Kidney epithelial cell (primary cell): Measurements from ENCODE around the gene DCTN2. TPM values are rescaled to one million over a fixed set of nuclear protein-coding genes. Genes with fewer than 3 reads are reported as not detected.

Source experiments
- DNase-seq: peaks from one replicate; pipeline ENCODE4 v3.0.0-alpha.2; 2010; ENCODE audit warnings: low read depth
- H3K27me3 ChIP-seq: 2 replicates; pipeline ENCODE4 v1.6.0; 2011; ENCODE audit warnings: low read length; ENCODE audit not compliant: control insufficient read depth, insufficient read depth
- H3K36me3 ChIP-seq: 2 replicates; pipeline ENCODE4 v1.5.1; 2011; ENCODE audit warnings: low read length; ENCODE audit not compliant: control insufficient read depth, insufficient read depth
- H3K4me3 ChIP-seq: 2 replicates; pipeline ENCODE4 v1.5.1; 2011; ENCODE audit warnings: low read depth, mild to moderate bottlenecking, control low read depth, low read length
- total RNA-seq: library from RNA; depleted of rRNA; stranded (reverse); fragments of >200 nt; gene quantifications from 2 replicates; pipeline ENCODE4 v1.2.3, GENCODE V29; 2015
- TF ChIP-seq, protein P1 (sequence below): IDR thresholded peaks from 2 replicates; pipeline ENCODE4 v1.5.1; 2011; ENCODE audit warnings: mild to moderate bottlenecking, moderate library complexity, low read length, control low read depth, inconsistent platforms; ENCODE audit not compliant: insufficient read depth, poor library complexity, severe bottlenecking

Gene DCTN2
- total RNA-seq, 1 donor from 2014 or later = 154 TPM

DNA sequence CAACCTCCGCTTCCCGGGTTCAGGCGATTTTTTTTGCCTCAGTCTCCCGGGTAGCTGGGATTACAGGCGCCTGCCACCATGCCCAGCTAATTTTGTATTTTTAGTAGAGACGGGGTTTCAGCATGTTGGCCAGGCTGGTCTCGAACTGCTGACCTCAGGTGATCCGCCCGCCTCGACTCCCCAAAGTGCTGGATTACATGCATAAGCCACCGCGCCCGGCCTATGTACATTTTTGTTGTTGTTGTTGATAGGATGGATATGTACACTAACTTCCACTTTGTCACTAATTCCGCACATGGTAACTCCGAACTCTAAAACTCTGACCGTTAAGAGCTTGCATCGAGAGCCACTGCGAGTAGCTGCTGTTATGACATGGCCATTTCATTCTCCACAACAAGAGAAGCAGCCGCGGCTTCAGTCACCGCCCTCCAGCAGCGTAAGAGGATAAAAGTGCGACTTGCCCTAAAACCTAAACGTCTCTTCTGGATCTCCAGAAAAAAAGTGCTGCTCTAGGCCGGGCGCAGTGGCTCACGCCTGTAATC is 59.9 kb downstream of the DCTN2 start:
- TF ChIP-seq, protein P1, sequence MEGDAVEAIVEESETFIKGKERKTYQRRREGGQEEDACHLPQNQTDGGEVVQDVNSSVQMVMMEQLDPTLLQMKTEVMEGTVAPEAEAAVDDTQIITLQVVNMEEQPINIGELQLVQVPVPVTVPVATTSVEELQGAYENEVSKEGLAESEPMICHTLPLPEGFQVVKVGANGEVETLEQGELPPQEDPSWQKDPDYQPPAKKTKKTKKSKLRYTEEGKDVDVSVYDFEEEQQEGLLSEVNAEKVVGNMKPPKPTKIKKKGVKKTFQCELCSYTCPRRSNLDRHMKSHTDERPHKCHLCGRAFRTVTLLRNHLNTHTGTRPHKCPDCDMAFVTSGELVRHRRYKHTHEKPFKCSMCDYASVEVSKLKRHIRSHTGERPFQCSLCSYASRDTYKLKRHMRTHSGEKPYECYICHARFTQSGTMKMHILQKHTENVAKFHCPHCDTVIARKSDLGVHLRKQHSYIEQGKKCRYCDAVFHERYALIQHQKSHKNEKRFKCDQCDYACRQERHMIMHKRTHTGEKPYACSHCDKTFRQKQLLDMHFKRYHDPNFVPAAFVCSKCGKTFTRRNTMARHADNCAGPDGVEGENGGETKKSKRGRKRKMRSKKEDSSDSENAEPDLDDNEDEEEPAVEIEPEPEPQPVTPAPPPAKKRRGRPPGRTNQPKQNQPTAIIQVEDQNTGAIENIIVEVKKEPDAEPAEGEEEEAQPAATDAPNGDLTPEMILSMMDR = no peak
- H3K27me3 ChIP-seq = no peaks in the 10 kb centered on the region
- no peak overlapping the region for H3K4me3 ChIP-seq
- DNase-seq = no peak
- H3K36me3 ChIP-seq = peaks cover 1% of the 10 kb centered on the region

DNA sequence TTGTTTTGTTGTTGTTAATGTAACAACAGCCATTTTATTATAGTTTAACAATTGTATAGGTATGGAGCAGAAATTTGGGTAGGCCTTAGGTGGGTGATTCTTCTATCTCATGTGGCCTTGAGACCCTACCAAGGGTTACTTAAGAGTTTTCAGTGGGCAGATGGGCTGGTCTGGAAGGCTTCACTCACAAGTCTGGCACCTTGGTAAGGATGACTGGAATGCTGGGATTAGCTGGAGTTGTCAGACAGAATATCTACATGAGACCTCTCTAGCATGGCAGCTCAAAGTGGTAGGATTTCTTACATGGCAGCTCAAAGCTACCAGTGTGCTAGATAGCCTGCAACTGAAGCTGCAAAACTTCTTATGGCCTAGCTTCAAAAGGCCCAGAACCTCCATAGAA is 61.3 kb downstream of the DCTN2 start:
- Histone ChIP-seq H3K36me3 (peaks cover 1% of the 10 kb centered on the region), H3K27me3 (peaks cover 3% of the 10 kb centered on the region), H3K4me3 (no peak overlapping the region)
- TF ChIP-seq, protein P1 = no peak
- no peak for DNase-seq

DNA sequence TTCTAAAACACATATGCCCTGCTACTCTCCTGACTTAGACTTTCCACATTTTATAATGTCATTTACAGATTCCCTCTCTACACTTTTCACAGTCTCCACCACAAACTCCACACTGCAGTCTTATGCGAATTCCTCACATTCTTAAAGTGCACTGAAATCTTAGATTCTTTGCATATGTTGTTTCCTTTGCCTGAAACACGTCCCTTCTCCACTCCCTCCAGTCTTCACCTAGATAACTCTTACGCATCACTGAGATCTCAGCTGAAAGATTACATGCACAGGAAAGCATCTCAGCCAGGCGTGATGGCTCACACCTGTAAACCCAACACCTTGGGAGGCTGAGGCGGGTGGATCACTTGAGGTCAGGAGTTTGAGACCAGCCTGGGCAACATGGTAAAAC is 63.5 kb downstream of the DCTN2 start:
- Histone ChIP-seq H3K27me3 (peaks cover 7% of the 10 kb centered on the region), H3K36me3 (no peaks in the 10 kb centered on the region), H3K4me3 (no peak overlapping the region)
- DNase-seq = peak; percentile 54
- TF ChIP-seq, protein P1 = no peak

DNA sequence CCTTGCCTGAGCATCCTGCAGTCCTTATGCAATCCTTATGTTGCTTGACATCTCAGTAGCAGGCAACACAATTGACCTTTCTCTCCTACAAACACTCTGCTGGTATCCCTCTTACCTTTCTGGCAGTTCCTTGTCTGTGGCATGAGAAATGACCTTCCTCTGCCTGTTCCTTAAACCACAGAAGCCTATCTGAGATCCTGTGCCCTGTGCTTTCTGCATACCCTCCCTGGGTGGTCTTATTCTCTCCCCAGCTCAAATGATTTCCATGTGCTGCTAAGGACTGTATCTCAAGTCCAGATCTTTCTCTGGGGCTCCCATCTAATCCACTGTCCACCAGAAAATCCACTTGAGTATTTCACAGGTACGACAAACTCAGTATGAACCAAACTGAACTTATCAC is 65.3 kb downstream of the DCTN2 start:
- TF ChIP-seq, protein P1 = no peak
- Histone ChIP-seq H3K4me3 (no peak overlapping the region), H3K27me3 (peaks cover 15% of the 10 kb centered on the region), H3K36me3 (no peaks in the 10 kb centered on the region)
- no peak for DNase-seq

Other genes starting within 250 kb of the DCTN2 start
- 17.9 and 18.5 TPM in 2 replicates for gene R3HDM2, start 116.1 kb downstream of the DCTN2 start, total RNA-seq
- not detected in 2 replicates for gene INHBC, start 112.4 kb downstream of the DCTN2 start, total RNA-seq
- 4.4 and 8.7 TPM in 2 replicates for gene INHBE, start 91.9 kb downstream of the DCTN2 start, total RNA-seq
- gene GLI1, start 87.4 kb downstream of the DCTN2 start, total RNA-seq = 1.6 TPM in 2 replicates
- 1.1 and 2.9 TPM in 2 replicates for gene ARHGAP9, start 67.3 kb downstream of the DCTN2 start, total RNA-seq
- 260 and 268 TPM in 2 replicates for gene MARS1, start 59.1 kb downstream of the DCTN2 start, total RNA-seq
- 95.7 and 107 TPM in 2 replicates for gene DDIT3, start 26.7 kb downstream of the DCTN2 start, total RNA-seq
- 10.0 and 11.6 TPM in 2 replicates for gene MBD6, start 24.4 kb downstream of the DCTN2 start, total RNA-seq
- 1.2 and 1.9 TPM in 2 replicates for gene KIF5A, start 2.9 kb upstream of the DCTN2 start, total RNA-seq
- gene PIP4K2C, start 44.0 kb upstream of the DCTN2 start, total RNA-seq = 96.0 and 105 TPM in 2 replicates
- 27.3 and 34.1 TPM in 2 replicates for gene DTX3, start 57.6 kb upstream of the DCTN2 start, total RNA-seq
- gene ARHGEF25, start 64.2 kb upstream of the DCTN2 start, total RNA-seq = 2.3 and 2.4 TPM in 2 replicates
- gene B4GALNT1, start 86.0 kb upstream of the DCTN2 start, total RNA-seq = 0.48 and 2.2 TPM in 2 replicates
- 268 and 310 TPM in 2 replicates for gene OS9, start 146.9 kb upstream of the DCTN2 start, total RNA-seq
- gene AGAP2, start 191.6 kb upstream of the DCTN2 start, total RNA-seq = under 0.01 TPM in 1 of 2 replicates, not detected in the other
- 39.6 and 77.1 TPM in 2 replicates for gene TSPAN31, start 197.8 kb upstream of the DCTN2 start, total RNA-seq
- gene CDK4, start 205.1 kb upstream of the DCTN2 start, total RNA-seq = 257 and 298 TPM in 2 replicates
- 15.1 and 16.7 TPM in 2 replicates for gene MARCHF9, start 207.9 kb upstream of the DCTN2 start, total RNA-seq
- gene CYP27B1, start 219.9 kb upstream of the DCTN2 start, total RNA-seq = 4.3 and 5.2 TPM in 2 replicates
- 20.3 and 22.4 TPM in 2 replicates for gene METTL1, start 224.9 kb upstream of the DCTN2 start, total RNA-seq
- 7.3 and 11.3 TPM in 2 replicates for gene EEF1AKMT3, start 225.4 kb upstream of the DCTN2 start, total RNA-seq
- 21.5 and 31.5 TPM in 2 replicates for gene TSFM, start 235.6 kb upstream of the DCTN2 start, total RNA-seq